T-cell (primary cell): Measurements from ENCODE around the gene CRKL. TPM values are rescaled to one million over a fixed set of nuclear protein-coding genes. Genes with fewer than 3 reads are reported as not detected.
"Not testable (repeated sequence)": the region's sequence is repeated elsewhere in the genome, so short reads cannot be mapped to it uniquely, and the experiment has no call there.

Experiments
- ATAC-seq, 4 experiments: fragments of 200-7000 bp in 3 of 4; fragments of 150-1000 bp in 1 of 4; cut with Tn5 transposase; replicated peaks in 1 of 4; 1 replicate in 3 of 4; 2 replicates in 1 of 4; pipeline ENCODE4 v1.10.0; 2021; ENCODE audit warnings: moderate library complexity in 3 of 4, mild to moderate bottlenecking in 2 of 4, moderate number of reproducible peaks in 1 of 4
- CTCF ChIA-PET, 2 donors: fragments of 300-600 bp; sonication (Branson Sonifier 250); formaldehyde crosslinking; loops; one replicate each; lab custom pipeline; 2022; ENCODE audit warnings: antibody characterized with exemption in 2 of 2; lab: Charles Lee
- POLR2A ChIA-PET, 2 donors: fragments of 300-600 bp; sonication (Branson Sonifier 250); formaldehyde crosslinking; loops; one replicate each; lab custom pipeline; 2022; ENCODE audit warnings: antibody characterized with exemption in 2 of 2; lab: Charles Lee
- DNase-seq, 35 experiments: peaks; one replicate each; pipeline versions ENCODE4 v3.0.0 to v3.0.0-alpha.2; 2013 to 2023
- H3K27ac ChIP-seq: one replicate; pipeline ENCODE4 v1.5.1; 2013; ENCODE audit warnings: low read length
- H3K27me3 ChIP-seq, 2 experiments: replicated peaks in 1 of 2; 1 replicate in 1 of 2; 2 replicates in 1 of 2; pipeline versions ENCODE4 v1.6.1 to v1.7.0; 2013; ENCODE audit warnings: low read length in 1 of 2, mixed read lengths in 1 of 2; ENCODE audit not compliant: control insufficient read depth in 2 of 2, insufficient read depth in 2 of 2; ENCODE audit errors: extremely low read depth in 1 of 2
- H3K36me3 ChIP-seq, 2 donors: 1 replicate in 1 of 2; 2 replicates in 1 of 2; pipeline versions ENCODE4 v1.6.1 to v1.7.0; 2013; ENCODE audit warnings: low read length in 1 of 2; ENCODE audit not compliant: control insufficient read depth in 2 of 2, insufficient read depth in 1 of 2; ENCODE audit errors: extremely low read depth in 1 of 2
- H3K4me1 ChIP-seq, 2 experiments: 1 replicate in 1 of 2; 2 replicates in 1 of 2; pipeline versions ENCODE4 v1.6.1 to v1.7.0; 2013; ENCODE audit warnings: low read length in 2 of 2, mixed read lengths in 1 of 2; ENCODE audit not compliant: insufficient read depth in 2 of 2, control insufficient read depth in 1 of 2; ENCODE audit errors: extremely low read depth in 1 of 2
- H3K4me3 ChIP-seq, 2 donors: 1 replicate in 1 of 2; 2 replicates in 1 of 2; pipeline versions ENCODE4 v1.5.1 to v1.7.0; 2013; ENCODE audit warnings: mild to moderate bottlenecking in 2 of 2, low read length in 1 of 2, moderate library complexity in 1 of 2; ENCODE audit not compliant: control insufficient read depth in 1 of 2; ENCODE audit errors: extremely low read depth in 1 of 2
- H3K9me3 ChIP-seq: 2 replicates; pipeline ENCODE4 v1.7.0; 2013
- H3K27ac Mint-ChIP-seq, 2 donors: one replicate each; pipeline ENCODE4 v1.8.0; 2020 to 2021; ENCODE audit warnings: mild to moderate bottlenecking in 2 of 2, mixed read lengths in 2 of 2
- H3K27me3 Mint-ChIP-seq, 2 donors: one replicate each; pipeline ENCODE4 v1.8.0; 2021 to 2022; ENCODE audit warnings: mixed read lengths in 2 of 2
- H3K36me3 Mint-ChIP-seq: one replicate; pipeline ENCODE4 v1.8.0; 2021; ENCODE audit warnings: mixed read lengths
- H3K4me1 Mint-ChIP-seq, 3 donors: one replicate each; pipeline ENCODE4 v1.8.0; 2020 to 2022; ENCODE audit warnings: mixed read lengths in 3 of 3, mild to moderate bottlenecking in 1 of 3
- H3K4me3 Mint-ChIP-seq, 3 donors: one replicate each; pipeline ENCODE4 v1.8.0; 2020 to 2022; ENCODE audit warnings: mild to moderate bottlenecking in 3 of 3, mixed read lengths in 3 of 3, moderate library complexity in 3 of 3
- H3K9me3 Mint-ChIP-seq, 3 donors: one replicate each; pipeline ENCODE4 v1.8.0; 2020 to 2022; ENCODE audit warnings: mixed read lengths in 3 of 3
- WGBS: methylation state at CpG from one replicate; pipeline ENCODE4 v1.1.5; 2013; ENCODE audit warnings: missing lambda C conversion rate; ENCODE audit not compliant: insufficient coverage; 5-methylcytosine and 5-hydroxymethylcytosine counted together
- total RNA-seq, 35 experiments: library from RNA in 6 of 35; stranded (reverse) in 6 of 35; fragments of 120-200 nt in 1 of 35; gene quantifications; one replicate each; pipeline versions ENCODE4 v1.2.1 to v1.2.4 and lab custom pipeline; 2013 to 2026

Gene CRKL
- total RNA-seq, 5 donors from 2014 or later (not counting 1 experiment from before 2014, with no cell fraction given), result 41.7 to 87.7 (median 85.4) TPM

DNA sequence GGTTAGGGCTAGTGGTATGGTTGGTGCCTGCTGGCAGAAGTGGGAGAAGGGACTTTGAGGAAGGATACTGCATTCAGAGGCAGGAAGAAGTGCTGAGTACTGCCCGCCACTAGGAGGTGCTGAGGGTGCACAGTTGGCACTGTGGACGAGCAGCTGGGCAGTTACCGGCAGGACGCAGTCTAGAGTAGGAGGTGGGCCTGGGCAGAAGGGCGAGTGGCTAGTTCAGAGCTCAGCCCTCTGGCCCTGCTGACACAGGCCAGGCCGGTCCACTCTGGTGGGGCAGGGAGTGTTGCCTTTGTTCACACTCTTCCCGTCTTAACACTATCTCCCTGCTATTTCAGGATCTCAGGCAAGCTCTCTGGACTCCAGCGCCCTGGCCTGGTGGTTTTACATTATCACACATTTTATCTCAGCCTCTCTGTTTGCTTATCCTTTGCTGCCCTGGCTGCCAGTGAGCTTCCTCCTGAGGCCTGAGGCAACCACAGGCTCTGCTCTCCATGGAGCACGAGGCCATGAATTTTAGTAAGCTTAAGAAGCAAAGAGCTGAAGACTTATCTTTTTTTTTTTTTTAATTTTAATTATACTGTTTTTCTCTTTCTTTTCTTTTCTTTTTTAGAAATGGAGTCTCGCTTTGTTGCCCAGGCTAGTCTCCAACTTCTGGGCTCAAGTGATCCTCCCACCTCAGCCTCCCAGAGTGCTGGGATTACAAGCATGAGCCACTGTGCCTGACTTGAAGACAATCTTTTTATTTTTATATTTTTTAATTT lies 31.5 kb upstream of the CRKL start:
- WGBS, result 63% methylated on average over 6 of the region's 10 CpGs
- no peak overlapping the region for H3K4me3 ChIP-seq
- peaks cover 14 to 69% of the 10 kb centered on the region in 2 donors for H3K36me3 ChIP-seq
- H3K4me1 ChIP-seq, result no peaks in the 10 kb centered on the region
- Mint-ChIP-seq H3K27ac (peak overlapping the region; percentile 5 to 37), H3K9me3 (no peaks in the 10 kb centered on the region), H3K4me1 (no peaks in the 10 kb centered on the region), H3K4me3 (no peak overlapping the region), H3K27me3 (no peaks in the 10 kb centered on the region), H3K36me3 (peaks cover 55% of the 10 kb centered on the region)
- no peaks in the 10 kb centered on the region for H3K9me3 ChIP-seq
- ChIA-PET CTCF (interaction anchor here in 1 of 2 donors (0.5 kb wide), 2 partner anchors 49 to 759 kb away, joined by 3 to 5 read pairs; no protein-coding TSS in a partner anchor), POLR2A (interaction anchor here in 1 of 2 donors (0.7 to 0.8 kb wide), 2 partner anchors 136 to 389 kb away, joined by 3 to 4 read pairs; no protein-coding TSS in a partner anchor)
- H3K27ac ChIP-seq, result no peak overlapping the region
- ATAC-seq, result peak in 3 of 4 experiments; percentile 46 to 71 (median 47)
- no peaks in the 10 kb centered on the region for H3K27me3 ChIP-seq
- peak in 27 of 35 experiments; percentile 1 to 51 (median 17) for DNase-seq

DNA sequence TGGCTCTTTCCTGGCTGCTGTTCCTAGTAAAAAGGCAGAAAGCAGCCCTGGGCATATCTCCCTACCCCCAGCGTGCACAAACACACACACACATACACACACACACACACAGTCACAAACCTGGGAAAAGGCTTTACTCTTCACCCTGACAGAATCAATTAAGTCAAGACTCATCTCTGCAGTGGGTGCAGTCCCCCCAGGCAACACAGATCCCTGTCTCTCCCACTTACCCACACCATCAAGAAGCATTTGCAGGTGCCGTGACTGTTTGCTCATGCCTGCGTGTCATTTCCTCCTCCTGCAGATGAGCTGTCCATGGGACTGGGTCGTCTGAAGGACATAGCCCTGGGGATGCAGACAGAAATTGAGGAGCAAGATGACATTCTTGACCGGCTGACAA lies 29.8 kb upstream of the CRKL start:
- H3K4me3 Mint-ChIP-seq, result no peak overlapping the region
- ChIA-PET POLR2A (interaction anchor here in 1 of 2 donors (0.6 kb wide), 1 partner anchor 13 kb away, joined by 7 read pairs; no protein-coding TSS in a partner anchor), CTCF (no interaction called here)
- H3K36me3 ChIP-seq, result peaks cover 8 to 56% of the 10 kb centered on the region in 2 donors
- DNase-seq (no peak), ATAC-seq (no peak)
- 97% methylated on average over 3 of the region's 5 CpGs for WGBS
- H3K4me1 Mint-ChIP-seq, result no peaks in the 10 kb centered on the region
- no peak overlapping the region for H3K4me3 ChIP-seq
- H3K36me3 Mint-ChIP-seq, result peaks cover 47% of the 10 kb centered on the region
- no peaks in the 10 kb centered on the region for H3K4me1 ChIP-seq
- no peaks in the 10 kb centered on the region for H3K9me3 Mint-ChIP-seq
- no peaks in the 10 kb centered on the region for H3K9me3 ChIP-seq
- H3K27me3 Mint-ChIP-seq, result no peaks in the 10 kb centered on the region
- H3K27ac Mint-ChIP-seq, result peak overlapping the region in 1 of 2 donors; percentile 11
- H3K27ac ChIP-seq, result no peak overlapping the region
- no peaks in the 10 kb centered on the region for H3K27me3 ChIP-seq

DNA sequence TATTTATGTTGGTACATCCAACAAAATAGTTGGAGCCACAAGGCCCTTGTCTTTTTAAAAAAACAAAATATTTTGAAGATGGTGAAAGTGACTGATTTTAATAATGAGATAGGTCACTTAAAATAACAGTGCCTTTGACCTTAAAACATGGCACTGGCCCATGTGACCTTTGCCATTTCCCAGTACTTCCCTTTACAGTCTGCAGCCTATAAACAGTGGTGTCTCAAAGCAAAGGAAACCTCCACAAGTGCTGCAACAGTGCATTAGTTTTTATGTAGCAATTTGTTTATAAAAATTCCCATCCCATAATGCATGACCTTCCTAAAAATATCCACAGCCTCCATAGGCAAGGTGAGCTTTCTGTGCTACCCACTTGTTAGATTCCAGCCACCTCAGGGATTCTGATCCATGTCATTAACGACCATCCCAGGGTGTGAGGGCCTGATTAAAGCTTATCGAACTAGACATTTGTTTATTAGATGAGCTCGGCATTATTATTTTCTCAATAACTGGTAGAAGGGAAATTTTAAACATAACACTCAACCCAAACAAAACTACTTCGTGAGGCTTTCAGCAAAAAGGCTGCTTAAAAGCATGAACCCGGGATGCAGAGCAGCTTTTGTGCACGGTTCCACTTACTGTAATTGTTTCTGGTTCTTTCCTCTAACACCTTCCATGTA lies 28.0 kb upstream of the CRKL start:
- Histone ChIP-seq H3K9me3 (no peaks in the 10 kb centered on the region), H3K27me3 (no peaks in the 10 kb centered on the region), H3K36me3 (peaks cover 4 to 49% of the 10 kb centered on the region in 2 donors), H3K4me3 (no peak overlapping the region), H3K4me1 (no peaks in the 10 kb centered on the region), H3K27ac (no peak overlapping the region)
- H3K27ac Mint-ChIP-seq, result no peak overlapping the region
- no CpG with 5 or more reads among the region's 6 CpGs for WGBS
- no peaks in the 10 kb centered on the region for H3K9me3 Mint-ChIP-seq
- H3K4me1 Mint-ChIP-seq, result no peaks in the 10 kb centered on the region
- peaks cover 34% of the 10 kb centered on the region for H3K36me3 Mint-ChIP-seq
- no peak for DNase-seq
- no peak for ATAC-seq
- H3K4me3 Mint-ChIP-seq, result no peak overlapping the region
- CTCF ChIA-PET, result no interaction called here
- POLR2A ChIA-PET, result interaction anchor here in 1 of 2 donors (0.7 kb wide), 1 partner anchor 22 kb away, joined by 3 read pairs; no protein-coding TSS in a partner anchor
- H3K27me3 Mint-ChIP-seq, result no peaks in the 10 kb centered on the region

DNA sequence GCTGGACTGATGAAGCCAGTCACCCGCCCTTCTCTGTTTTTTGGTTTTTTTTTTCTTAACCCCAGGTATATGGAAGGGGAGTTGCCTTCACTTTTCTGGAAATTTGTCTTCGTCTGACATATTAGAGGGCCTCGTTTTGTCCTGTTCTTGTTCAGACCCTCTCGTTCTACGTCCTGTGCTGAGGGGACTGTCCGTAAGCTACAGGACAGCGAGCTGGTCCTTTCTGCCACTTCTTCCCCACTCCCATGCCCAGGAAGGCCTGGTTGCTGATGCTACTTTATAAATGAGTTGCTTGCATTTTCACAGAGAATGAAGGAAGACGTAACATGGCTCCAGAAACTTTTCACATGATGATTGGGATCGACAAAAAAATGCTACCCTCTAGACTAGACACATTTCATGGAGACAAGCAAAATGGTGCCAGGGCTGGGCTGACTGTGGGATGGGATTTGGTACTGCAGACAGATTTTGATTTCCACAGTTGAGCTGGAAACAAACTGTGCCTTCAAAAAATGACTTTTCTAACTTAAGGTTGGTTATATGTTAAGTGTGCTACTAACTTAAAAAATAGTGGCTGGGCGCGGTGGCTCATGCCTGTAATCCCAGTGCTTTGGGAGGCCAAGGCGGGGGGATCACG lies 27.2 kb upstream of the CRKL start:
- no peaks in the 10 kb centered on the region for H3K9me3 Mint-ChIP-seq
- peaks cover 4 to 42% of the 10 kb centered on the region in 2 donors for H3K36me3 ChIP-seq
- no peaks in the 10 kb centered on the region for H3K27me3 ChIP-seq
- 94% methylated on average over 3 of the region's 13 CpGs for WGBS
- no peak for ATAC-seq
- H3K27ac Mint-ChIP-seq, result no peak overlapping the region
- no peak overlapping the region for H3K4me3 Mint-ChIP-seq
- no peak overlapping the region for H3K27ac ChIP-seq
- peaks cover 29% of the 10 kb centered on the region for H3K36me3 Mint-ChIP-seq
- no peaks in the 10 kb centered on the region for H3K4me1 Mint-ChIP-seq
- H3K27me3 Mint-ChIP-seq, result no peaks in the 10 kb centered on the region
- ChIA-PET CTCF (no interaction called here), POLR2A (interaction anchor here in 1 of 2 donors (0.7 kb wide), 1 partner anchor 23 kb away, joined by 3 read pairs; no protein-coding TSS in a partner anchor)
- H3K4me3 ChIP-seq, result no peak overlapping the region
- DNase-seq, result no peak
- no peaks in the 10 kb centered on the region for H3K4me1 ChIP-seq
- H3K9me3 ChIP-seq, result no peaks in the 10 kb centered on the region

DNA sequence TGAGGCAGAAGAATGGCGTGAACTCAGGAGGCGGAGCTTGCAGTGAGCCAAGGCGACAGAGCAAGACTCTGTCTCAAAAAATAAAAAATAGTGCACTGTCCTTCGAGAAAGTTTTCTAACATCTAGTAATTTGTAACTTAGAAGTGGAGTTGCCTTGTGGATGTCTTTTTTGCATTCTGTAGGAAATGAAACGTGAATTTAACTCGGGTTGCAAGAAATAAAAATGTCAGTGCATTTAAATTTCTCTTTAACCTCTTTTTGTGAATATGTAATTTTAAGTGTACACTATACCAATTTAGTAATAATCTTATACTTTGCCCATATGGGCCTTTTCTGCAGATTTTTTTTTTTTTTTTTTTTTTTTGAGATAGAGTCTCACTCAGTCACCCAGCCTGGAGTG lies 26.2 kb upstream of the CRKL start:
- H3K27ac Mint-ChIP-seq, result no peak overlapping the region
- Histone ChIP-seq H3K36me3 (peaks cover 4 to 33% of the 10 kb centered on the region in 2 donors), H3K9me3 (no peaks in the 10 kb centered on the region), H3K27ac (no peak overlapping the region), H3K27me3 (no peaks in the 10 kb centered on the region), H3K4me1 (no peaks in the 10 kb centered on the region), H3K4me3 (no peak overlapping the region)
- CTCF ChIA-PET, result no interaction called here
- no peaks in the 10 kb centered on the region for H3K4me1 Mint-ChIP-seq
- POLR2A ChIA-PET, result no interaction called here
- peaks cover 0 to 4% of the 10 kb centered on the region in 2 donors for H3K27me3 Mint-ChIP-seq
- no peak overlapping the region for H3K4me3 Mint-ChIP-seq
- H3K36me3 Mint-ChIP-seq, result peaks cover 24% of the 10 kb centered on the region
- DNase-seq (no peak), ATAC-seq (no peak)
- WGBS, result 96% methylated on average over 3 of the region's 6 CpGs
- H3K9me3 Mint-ChIP-seq, result no peaks in the 10 kb centered on the region

DNA sequence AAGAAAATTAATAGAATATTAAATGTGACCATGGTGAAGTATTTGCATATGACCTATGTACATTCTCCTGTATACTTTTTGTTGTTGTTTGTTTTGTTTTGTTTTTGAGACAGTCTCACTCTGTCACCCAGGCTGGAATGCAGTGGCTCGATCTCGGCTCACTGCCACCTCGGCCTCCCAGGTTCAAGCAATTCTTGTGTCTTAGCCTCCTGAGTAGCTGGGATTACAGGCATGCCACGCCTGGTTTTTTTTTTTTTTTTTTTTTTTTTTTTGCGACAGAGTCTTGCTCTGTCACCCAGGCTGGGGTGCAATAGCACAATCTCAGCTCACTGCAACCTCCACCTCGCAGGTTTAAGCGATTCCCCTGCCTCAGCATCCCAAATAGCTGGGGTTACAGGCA lies 19.5 kb upstream of the CRKL start:
- H3K36me3 Mint-ChIP-seq, H3K27me3 Mint-ChIP-seq, H3K27ac Mint-ChIP-seq, H3K27me3 ChIP-seq, POLR2A ChIA-PET, H3K4me1 Mint-ChIP-seq, CTCF ChIA-PET, H3K4me3 Mint-ChIP-seq, DNase-seq, H3K4me1 ChIP-seq, H3K27ac ChIP-seq, H3K9me3 Mint-ChIP-seq, ATAC-seq, H3K4me3 ChIP-seq, H3K9me3 ChIP-seq, H3K36me3 ChIP-seq: not testable (repeated sequence)
- no CpG with 5 or more reads among the region's 7 CpGs for WGBS
